ENCODE data around the gene DPM1.

- TF ChIP-seq TAF1 (IDR thresholded peaks at IDR 0.05; ENCODE audit: borderline replicate concordance, low read depth, low read length) (no peak), REST (IDR thresholded peaks at IDR 0.05; ENCODE audit: low read depth, low read length) (no peak), CTCF (IDR thresholded peaks at IDR 0.05) (no peak), GABPA (IDR thresholded peaks at IDR 0.05; ENCODE audit: low read depth) (no peak)
These were observed 67.2 kb downstream of the DPM1 start for GRCh38 chr20:50891138-50891537.

Measured in SK-N-SH (cell line).